Caco-2 (cell line): ENCODE measurements around the gene AP2B1. TPM values are rescaled to one million over a fixed set of nuclear protein-coding genes. Genes with fewer than 3 reads are reported as not detected.

Experiments used
- BruUV-seq: library from RNA; stranded (reverse); fragments of 400-500 nt; replicated peaks from 2 replicates; lab custom pipeline; 2021; lab: Mats Ljungman, UMichigan
- CTCF ChIA-PET: fragments of 300-600 bp; sonication (Branson Sonifier 250); formaldehyde crosslinking; loops from one replicate; lab custom pipeline; 2022; ENCODE audit warnings: antibody characterized with exemption; lab: Charles Lee
- POLR2A ChIA-PET: fragments of 300-600 bp; sonication (Branson Sonifier 250); formaldehyde crosslinking; loops from one replicate; lab custom pipeline; 2022; ENCODE audit warnings: antibody characterized with exemption; lab: Charles Lee
- DNase-seq, 2 experiments: peaks; one replicate each; pipeline versions ENCODE4 v3.0.0 to v3.0.0-alpha.2; 2020 to 2022
- H3K27me3 ChIP-seq: replicated peaks from 2 replicates; pipeline ENCODE4 v1.6.0; 2011; ENCODE audit warnings: low read length; ENCODE audit not compliant: control insufficient read depth, insufficient read depth
- H3K36me3 ChIP-seq: 2 replicates; pipeline ENCODE4 v1.5.1; 2011; ENCODE audit warnings: low read length; ENCODE audit not compliant: control insufficient read depth, insufficient read depth
- H3K4me1 ChIP-seq: fragments of 250-450 bp; sonication (Bioruptor Pico); 2 replicates; pipeline ENCODE4 v1.5.1; 2020; ENCODE audit warnings: mild to moderate bottlenecking
- H3K4me3 ChIP-seq: 2 replicates; pipeline ENCODE4 v1.5.1; 2011; ENCODE audit warnings: low read depth, mild to moderate bottlenecking, control low read depth, low read length
- H3K9me3 ChIP-seq: fragments of 250-450 bp; sonication (Bioruptor Pico); 2 replicates; pipeline ENCODE4 v1.5.1; 2020; ENCODE audit warnings: mild to moderate bottlenecking, moderate library complexity
- H3K27ac Mint-ChIP-seq: one replicate; pipeline ENCODE4 v1.8.0; 2022; ENCODE audit warnings: mixed read lengths; ENCODE audit not compliant: unreplicated experiment
- H3K27me3 Mint-ChIP-seq: one replicate; pipeline ENCODE4 v1.8.0; 2022; ENCODE audit warnings: mixed read lengths; ENCODE audit not compliant: insufficient read depth, unreplicated experiment
- H3K36me3 Mint-ChIP-seq: one replicate; pipeline ENCODE4 v1.8.0; 2022; ENCODE audit warnings: mild to moderate bottlenecking, mixed read lengths; ENCODE audit not compliant: insufficient read depth, unreplicated experiment
- H3K4me1 Mint-ChIP-seq: one replicate; pipeline ENCODE4 v1.8.0; 2022; ENCODE audit warnings: low read depth, mixed read lengths; ENCODE audit not compliant: unreplicated experiment
- H3K4me3 Mint-ChIP-seq: one replicate; pipeline ENCODE4 v1.8.0; 2022; ENCODE audit warnings: mild to moderate bottlenecking, moderate library complexity, mixed read lengths; ENCODE audit not compliant: unreplicated experiment
- H3K9me3 Mint-ChIP-seq: one replicate; pipeline ENCODE4 v1.8.0; 2022; ENCODE audit warnings: mixed read lengths; ENCODE audit not compliant: unreplicated experiment
- CTCF ChIP-seq, 2 experiments: fragments of 200-600 bp in 1 of 2; IDR thresholded peaks; 1 replicate in 1 of 2; 2 replicates in 1 of 2; pipeline versions ENCODE4 v1.5.1 to v1.8.0; 2011 to 2022; ENCODE audit warnings: antibody characterized with exemption in 1 of 2, control low read depth in 1 of 2, inconsistent platforms in 1 of 2, low read depth in 1 of 2, low read length in 1 of 2, mild to moderate bottlenecking in 1 of 2, moderate library complexity in 1 of 2; ENCODE audit not compliant: insufficient read depth in 1 of 2, severe bottlenecking in 1 of 2, unreplicated experiment in 1 of 2
- intact Hi-C: fragments of 100-400 bp; cut with micrococcal nuclease; formaldehyde crosslinking; loops from one replicate; pipeline ENCODE4 v1.10.0; 2022; ENCODE audit not compliant: unreplicated experiment
- total RNA-seq: library from RNA; stranded (reverse); gene quantifications from 2 replicates; pipeline ENCODE4 v1.2.3, GENCODE V29; 2022

Gene AP2B1
- total RNA-seq, 1 experiment from 2014 or later = 228 TPM

GRCh38 chr17:35617505-35617904 is 30.4 kb downstream of the AP2B1 start:
- BruUV-seq = no TSS peak
- Mint-ChIP-seq H3K4me3 (no peak overlapping the region), H3K4me1 (no peaks in the 10 kb centered on the region), H3K27me3 (no peaks in the 10 kb centered on the region), H3K27ac (no peak overlapping the region), H3K36me3 (peaks cover 24% of the 10 kb centered on the region), H3K9me3 (no peaks in the 10 kb centered on the region)
- no peak for TF ChIP-seq CTCF (IDR thresholded peaks at IDR 0.05; ENCODE audit: insufficient read depth in 1 of 2, low read depth in 1 of 2, low read length in 1 of 2, severe bottlenecking in 1 of 2, unreplicated experiment in 1 of 2)
- Histone ChIP-seq H3K9me3 (no peaks in the 10 kb centered on the region), H3K27me3 (no peaks in the 10 kb centered on the region), H3K36me3 (no peaks in the 10 kb centered on the region), H3K4me1 (no peaks in the 10 kb centered on the region; the same call in 1 of the 2 replicates), H3K4me3 (no peak overlapping the region)
- POLR2A ChIA-PET = no interaction called here
- no peak for DNase-seq
- intact Hi-C loops = no loop called here
- CTCF ChIA-PET = interaction anchor here (0.7 to 1.0 kb wide), 2 partner anchors 36 to 130 kb away, joined by 3 read pairs; no protein-coding TSS in a partner anchor

GRCh38 chr17:35618628-35619027 is 31.5 kb downstream of the AP2B1 start:
- no peaks in the 10 kb centered on the region for H3K27me3 Mint-ChIP-seq
- TF ChIP-seq CTCF (IDR thresholded peaks at IDR 0.05; ENCODE audit: insufficient read depth in 1 of 2, low read depth in 1 of 2, low read length in 1 of 2, severe bottlenecking in 1 of 2, unreplicated experiment in 1 of 2) = no peak
- no peaks in the 10 kb centered on the region for H3K4me1 Mint-ChIP-seq
- H3K4me1 ChIP-seq = no peaks in the 10 kb centered on the region; the same call in 1 of the 2 replicates
- H3K9me3 ChIP-seq = no peaks in the 10 kb centered on the region
- BruUV-seq = no TSS peak
- no peak overlapping the region for H3K27ac Mint-ChIP-seq
- no peak for DNase-seq
- no peaks in the 10 kb centered on the region for H3K27me3 ChIP-seq
- H3K9me3 Mint-ChIP-seq = no peaks in the 10 kb centered on the region
- ChIA-PET CTCF (interaction anchor here (0.8 to 1.0 kb wide), 2 partner anchors 11 to 129 kb away, joined by 3 read pairs; no protein-coding TSS in a partner anchor), POLR2A (no interaction called here)
- intact Hi-C loops = no loop called here
- H3K36me3 Mint-ChIP-seq = peaks cover 31% of the 10 kb centered on the region
- H3K36me3 ChIP-seq = no peaks in the 10 kb centered on the region
- no peak overlapping the region for H3K4me3 Mint-ChIP-seq
- H3K4me3 ChIP-seq = no peak overlapping the region

- H3K4me3 Mint-ChIP-seq = no peak overlapping the region
- Histone ChIP-seq H3K36me3 (no peaks in the 10 kb centered on the region), H3K27me3 (no peaks in the 10 kb centered on the region), H3K9me3 (no peaks in the 10 kb centered on the region), H3K4me3 (no peak overlapping the region), H3K4me1 (peaks cover under 1% of the 10 kb centered on the region)
- H3K9me3 Mint-ChIP-seq = no peaks in the 10 kb centered on the region
- no peaks in the 10 kb centered on the region for H3K27me3 Mint-ChIP-seq
- peaks cover 39% of the 10 kb centered on the region for H3K36me3 Mint-ChIP-seq
- BruUV-seq = no TSS peak
- peaks cover 11% of the 10 kb centered on the region for H3K4me1 Mint-ChIP-seq
- no peak overlapping the region for H3K27ac Mint-ChIP-seq
- CTCF ChIA-PET = interaction anchor here (0.9 kb wide), 1 partner anchor 142 kb away, joined by 4 read pairs; no protein-coding TSS in a partner anchor
- no peak for TF ChIP-seq CTCF (IDR thresholded peaks at IDR 0.05; ENCODE audit: insufficient read depth in 1 of 2, low read depth in 1 of 2, low read length in 1 of 2, severe bottlenecking in 1 of 2, unreplicated experiment in 1 of 2)
- no peak for DNase-seq
- intact Hi-C loops = no loop called here
- POLR2A ChIA-PET = no interaction called here
Observed at GRCh38 chr17:35621768-35622167, 34.6 kb downstream of the AP2B1 start.
